Right renal cortex interstitium (tissue), 3 donors: ENCODE measurements around the gene ADAMTS17. TPM values are rescaled to one million over a fixed set of nuclear protein-coding genes. Genes with fewer than 3 reads are reported as not detected.

Experiments
- DNase-seq, 3 donors: peaks; one replicate each; pipeline ENCODE4 v3.0.0-alpha.2; 2013; ENCODE audit warnings: low read depth in 3 of 3, low spot score in 2 of 3
- polyA plus RNA-seq, 3 donors: library from polyadenylated mRNA; unstranded; fragments of 120-200 nt; gene quantifications; one replicate each; pipeline ENCODE4 v1.2.1, GENCODE V29; 2013; ENCODE audit not compliant: insufficient read length in 3 of 3

The ADAMTS17 gene
- polyA plus RNA-seq, 3 donors, result 1.4 to 2.1 (median 2.1) TPM

GRCh38 chr15:100061944-100062343, 279.8 kb downstream of the ADAMTS17 start:
- no peak for DNase-seq

DNA sequence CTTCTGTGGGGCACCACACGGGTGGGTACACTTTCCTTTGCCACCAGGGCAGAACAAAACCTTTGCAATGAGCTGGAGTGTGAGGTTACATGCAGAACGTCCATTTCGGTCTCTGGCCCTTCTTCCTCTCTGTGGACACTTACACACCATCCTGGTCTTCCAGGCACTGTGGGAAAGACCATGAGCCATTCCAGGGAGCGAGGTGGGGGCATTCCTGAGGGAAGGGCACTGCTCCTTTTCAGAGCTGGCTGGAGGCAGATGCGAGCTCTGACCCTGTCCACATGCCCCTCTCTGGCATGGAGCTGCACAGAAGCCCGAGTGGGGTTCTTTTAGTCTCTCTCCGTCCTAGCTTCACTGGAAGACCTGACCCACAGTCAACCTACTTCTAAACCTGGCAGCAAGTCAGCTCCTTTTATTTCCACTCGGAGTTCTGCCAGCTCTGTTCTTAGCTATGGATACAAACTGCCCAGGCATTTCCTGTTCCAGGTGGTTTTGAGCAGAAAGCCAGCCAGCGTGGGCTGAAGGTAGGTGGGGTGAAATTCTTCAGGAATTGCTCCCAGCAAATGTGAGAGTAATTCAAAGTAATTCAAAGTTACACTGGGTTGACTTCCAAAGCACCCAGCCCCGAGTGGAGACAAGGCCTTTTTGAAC, 281.4 kb downstream of the ADAMTS17 start:
- DNase-seq, result peak in 1 of 3 donors; percentile 4

DNA sequence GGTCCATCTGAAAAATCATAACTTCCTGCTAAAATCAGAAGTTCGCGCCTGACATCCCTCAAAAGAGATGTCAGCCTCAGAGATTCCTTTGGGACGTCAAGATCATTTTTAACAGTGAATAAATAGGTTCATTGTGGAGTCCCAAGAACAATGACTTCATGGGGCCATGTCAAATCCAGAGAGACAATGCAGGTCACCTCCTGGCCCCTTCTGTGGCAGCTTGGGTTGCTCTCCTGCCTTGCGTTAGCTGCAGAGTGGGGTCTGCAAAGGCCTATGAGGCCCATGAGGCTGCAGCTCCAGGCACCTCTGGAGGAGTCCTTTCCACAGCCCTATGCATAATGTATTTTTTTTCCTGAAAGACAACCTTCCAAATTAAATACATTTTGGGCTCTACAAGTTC, 282.3 kb downstream of the ADAMTS17 start:
- no peak for DNase-seq

- DNase-seq, result no peak
These were observed 282.7 kb downstream of the ADAMTS17 start for GRCh38 chr15:100059094-100059493.

DNA sequence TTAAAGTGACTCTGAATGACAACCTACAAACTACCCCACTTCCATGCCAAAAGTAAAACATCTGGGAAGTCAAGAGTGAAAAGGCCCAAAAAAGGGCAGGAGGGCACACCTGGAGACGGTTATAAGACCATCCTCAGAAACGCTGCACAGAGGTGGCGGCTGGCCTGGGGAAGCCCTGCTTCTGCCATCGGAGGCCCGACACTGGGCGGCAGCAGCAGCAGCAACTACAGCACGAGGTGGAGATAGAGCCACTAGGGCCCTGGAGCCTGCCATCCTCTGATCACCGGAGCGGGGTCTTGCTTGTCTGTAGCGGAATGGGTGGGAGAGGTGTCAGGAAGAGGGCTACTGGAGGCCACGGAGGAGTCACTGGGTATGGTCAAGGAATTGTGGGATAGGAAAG, 283.3 kb downstream of the ADAMTS17 start:
- no peak for DNase-seq

GRCh38 chr15:100057281-100057680, 284.5 kb downstream of the ADAMTS17 start:
- DNase-seq, result no peak

GRCh38 chr15:100056411-100057072, 285.2 kb downstream of the ADAMTS17 start:
- no peak for DNase-seq

- DNase-seq, result no peak
These were observed 286.0 kb downstream of the ADAMTS17 start for GRCh38 chr15:100055821-100056220.

DNA sequence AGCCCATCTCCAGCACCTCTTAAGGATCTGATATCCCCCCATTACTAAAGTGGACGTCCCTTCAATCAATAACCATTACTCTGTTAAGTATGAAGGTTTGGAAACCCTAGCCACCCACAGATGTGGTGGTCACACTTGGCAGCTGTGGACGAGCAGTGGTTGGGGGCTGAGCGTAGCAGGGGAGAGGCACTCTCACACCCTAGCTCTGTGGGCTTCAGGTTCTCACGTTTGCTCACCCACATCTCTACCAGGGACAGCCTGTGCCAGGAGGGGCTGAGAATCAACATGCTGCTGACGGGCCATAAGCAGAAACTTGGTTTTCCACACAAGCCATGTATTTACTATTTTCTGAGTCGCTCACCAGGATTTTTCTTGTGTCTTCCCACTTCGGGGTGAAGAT, 287.2 kb downstream of the ADAMTS17 start:
- no peak for DNase-seq

GRCh38 chr15:100053474-100054121, 288.2 kb downstream of the ADAMTS17 start:
- no peak for DNase-seq

- DNase-seq, result no peak
These were observed 288.9 kb downstream of the ADAMTS17 start for GRCh38 chr15:100052716-100053473.

- DNase-seq, result no peak
These were observed 290.6 kb downstream of the ADAMTS17 start for GRCh38 chr15:100050877-100051786.

- DNase-seq, result no peak
These were observed 291.6 kb downstream of the ADAMTS17 start for GRCh38 chr15:100049936-100050876.

DNA sequence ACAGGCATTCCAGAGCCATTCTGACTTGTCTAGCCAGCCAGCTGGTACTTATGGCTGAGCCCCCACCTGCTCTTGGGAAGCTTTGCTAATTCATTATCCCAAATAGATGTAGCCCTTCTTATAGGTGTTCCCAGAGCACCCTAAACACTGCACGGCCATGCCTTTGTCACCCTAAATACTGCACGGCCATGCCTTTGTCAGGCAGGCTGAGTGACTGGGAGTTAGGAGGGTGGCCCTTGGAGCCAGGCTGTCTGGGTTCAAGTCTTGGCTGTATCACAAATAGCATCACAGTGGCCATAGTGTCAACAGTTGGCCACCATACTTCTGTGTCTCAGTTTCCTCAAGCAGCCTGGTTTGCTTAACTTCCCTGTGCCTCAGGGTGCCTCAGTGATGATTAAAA, 292.3 kb downstream of the ADAMTS17 start:
- no peak for DNase-seq

GRCh38 chr15:100048736-100049135, 293.0 kb downstream of the ADAMTS17 start:
- DNase-seq, result no peak

DNA sequence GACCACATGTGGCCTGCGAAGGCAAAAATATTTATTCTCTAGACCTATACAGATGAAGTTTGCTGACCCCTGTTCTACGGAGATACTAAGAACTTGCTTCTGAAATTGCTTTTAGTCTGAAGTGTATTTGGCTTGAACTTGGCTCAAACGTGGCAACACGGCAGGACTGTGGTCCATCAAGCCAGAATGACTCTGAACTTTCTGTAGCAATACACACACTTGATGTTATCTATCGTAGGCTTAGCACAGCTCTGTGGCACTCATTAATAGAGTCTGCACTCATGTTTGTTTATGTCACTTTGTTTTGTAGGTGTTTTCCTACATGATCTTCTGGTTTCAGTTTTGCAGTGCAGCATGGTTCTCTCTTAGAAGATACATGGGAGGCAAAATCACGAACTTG, 298.1 kb downstream of the ADAMTS17 start:
- DNase-seq, result no peak

GRCh38 chr15:100043068-100043641, 298.6 kb downstream of the ADAMTS17 start:
- DNase-seq, result no peak

- no peak for DNase-seq
These were observed 299.2 kb downstream of the ADAMTS17 start for GRCh38 chr15:100042558-100042957.
